ENCODE results near the gene LEMD2. TPM values are rescaled to one million over a fixed set of nuclear protein-coding genes. Genes with fewer than 3 reads are reported as not detected.

Gene LEMD2
- total RNA-seq, 1 donor from 2014 or later = 34.3 TPM

DNA sequence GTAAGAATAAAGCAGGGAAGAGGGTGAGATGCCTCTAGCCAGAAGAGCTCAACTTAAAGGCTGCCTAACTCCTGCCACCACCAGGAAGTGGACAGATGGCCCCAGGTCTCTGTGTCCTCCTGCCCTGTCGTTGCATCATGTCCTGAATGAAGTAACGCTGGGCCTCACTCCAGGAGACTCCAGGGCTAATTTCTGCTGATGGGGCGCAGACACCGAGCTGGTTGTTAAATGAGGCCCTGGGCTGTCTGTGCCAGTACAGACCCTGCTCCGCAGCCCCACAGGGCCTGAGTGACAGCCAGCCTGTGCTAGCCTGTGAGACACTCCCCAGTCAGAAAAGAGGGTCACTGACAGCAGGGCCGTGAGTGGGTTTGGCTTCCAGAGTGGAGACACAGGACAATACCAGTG, 48.7 kb downstream of the LEMD2 start:
- peak in 1 of 2 donors; percentile 53 for DNase-seq (ENCODE audit: low read depth in 2 of 2)

DNA sequence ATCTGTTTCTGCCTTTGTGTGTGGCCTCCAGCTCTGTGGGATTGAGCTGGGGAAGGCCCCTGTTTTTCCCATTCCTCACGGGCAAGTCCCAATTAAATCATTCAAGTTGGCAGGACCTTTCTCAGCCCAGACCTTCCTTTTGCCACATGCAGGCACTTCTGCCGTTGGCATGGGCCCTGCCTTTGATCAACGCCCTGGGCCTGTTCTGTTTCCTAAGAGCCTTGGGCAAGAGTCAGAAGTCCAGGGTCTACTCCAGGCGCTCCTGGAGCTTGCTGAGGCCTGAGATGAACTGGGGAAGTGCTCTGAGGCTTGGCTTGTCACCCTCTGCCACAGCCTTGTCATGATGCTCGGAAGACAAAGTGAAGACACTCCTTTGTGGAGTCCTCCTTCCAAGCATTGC, 49.4 kb downstream of the LEMD2 start:
- no peak for DNase-seq (ENCODE audit: low read depth in 2 of 2)

- no peak for DNase-seq (ENCODE audit: low read depth in 2 of 2)
Observed at GRCh38 chr6:33738879-33739278, 50.1 kb downstream of the LEMD2 start.

DNA sequence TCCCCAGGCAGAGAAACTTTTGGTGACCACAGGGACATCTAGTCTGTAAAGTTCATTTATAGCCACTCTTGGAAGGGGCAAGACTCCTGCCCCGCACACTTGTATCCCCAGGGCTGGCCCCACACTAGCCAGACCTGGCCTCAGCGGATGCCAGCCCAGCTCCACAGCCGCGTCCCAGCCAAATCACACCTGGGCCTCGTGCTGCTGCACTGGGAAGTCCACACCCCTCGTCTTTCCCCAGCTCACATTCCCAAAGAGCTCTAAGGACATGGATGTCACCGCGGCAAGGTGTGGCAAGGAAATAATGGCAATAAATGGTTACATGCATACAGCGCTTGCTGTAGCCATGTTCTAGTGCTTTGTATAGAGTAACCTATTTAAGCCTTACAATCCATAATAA, 50.8 kb downstream of the LEMD2 start:
- DNase-seq (ENCODE audit: low read depth in 2 of 2) = no peak

DNA sequence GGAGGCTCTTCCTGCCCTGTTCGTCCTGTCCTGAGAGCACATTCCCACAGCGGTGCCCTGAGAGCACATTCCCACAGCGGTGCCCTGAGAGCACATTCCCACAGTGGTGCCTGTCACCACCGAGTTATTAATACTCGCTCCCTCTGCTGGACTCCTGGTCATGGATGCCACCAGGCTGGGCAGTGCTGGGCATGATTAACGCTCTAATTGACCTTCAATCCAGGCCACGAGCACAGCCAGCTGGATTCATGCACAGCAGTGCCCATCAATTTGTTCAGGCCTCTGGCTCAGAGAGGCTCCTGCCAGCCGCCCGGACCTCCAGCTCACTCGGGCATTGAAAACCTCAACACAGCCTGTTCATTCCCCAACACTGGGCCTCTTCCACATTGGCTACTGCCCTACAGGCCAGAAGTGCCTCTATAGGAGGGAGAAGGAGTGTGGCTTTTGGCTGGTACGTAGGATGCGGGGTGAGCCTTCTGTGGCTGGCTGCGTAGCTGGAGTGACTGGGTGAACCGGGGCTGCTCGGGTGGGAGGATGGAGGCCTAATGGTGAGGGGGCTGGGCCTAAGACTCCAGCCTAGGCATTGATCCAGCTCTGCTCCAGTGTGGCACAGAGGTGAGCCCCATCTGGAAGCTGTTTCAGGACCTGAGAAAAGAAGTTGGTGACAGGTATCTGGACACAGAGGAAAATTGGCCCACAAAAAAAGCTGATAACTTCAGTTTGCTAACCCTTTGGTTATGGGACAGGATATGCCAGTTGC, 51.5 kb downstream of the LEMD2 start:
- no peak for DNase-seq (ENCODE audit: low read depth in 2 of 2)

GRCh38 chr6:33735216-33735615, 53.7 kb downstream of the LEMD2 start:
- no peak for DNase-seq (ENCODE audit: low read depth in 2 of 2)

GRCh38 chr6:33733709-33734007, 55.3 kb downstream of the LEMD2 start:
- no peak for DNase-seq (ENCODE audit: low read depth in 2 of 2)

GRCh38 chr6:33732817-33733708, 55.9 kb downstream of the LEMD2 start:
- no peak for DNase-seq (ENCODE audit: low read depth in 2 of 2)

DNA sequence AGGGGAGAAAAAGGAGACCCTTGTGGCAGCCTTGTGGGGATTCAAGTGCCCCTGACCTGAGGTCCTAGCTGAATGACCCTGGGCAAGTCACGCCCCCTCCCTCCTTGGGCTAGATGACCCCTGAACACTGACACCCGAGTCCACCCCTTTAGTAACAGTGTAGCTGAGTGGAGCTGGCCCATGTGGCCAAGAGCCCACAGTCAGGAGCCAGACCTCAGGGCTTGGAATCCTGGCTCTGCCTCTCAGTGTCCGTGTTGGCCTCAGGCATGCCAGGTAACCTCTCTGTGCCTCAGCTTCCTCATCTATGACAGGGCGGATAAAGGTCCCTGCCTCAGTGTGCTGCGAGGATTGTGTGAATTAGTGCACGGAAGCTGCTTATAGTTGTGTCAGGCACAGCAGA, 56.5 kb downstream of the LEMD2 start:
- no peak for DNase-seq (ENCODE audit: low read depth in 2 of 2)

GRCh38 chr6:33731751-33732282, 57.1 kb downstream of the LEMD2 start:
- no peak for DNase-seq (ENCODE audit: low read depth in 2 of 2)

DNA sequence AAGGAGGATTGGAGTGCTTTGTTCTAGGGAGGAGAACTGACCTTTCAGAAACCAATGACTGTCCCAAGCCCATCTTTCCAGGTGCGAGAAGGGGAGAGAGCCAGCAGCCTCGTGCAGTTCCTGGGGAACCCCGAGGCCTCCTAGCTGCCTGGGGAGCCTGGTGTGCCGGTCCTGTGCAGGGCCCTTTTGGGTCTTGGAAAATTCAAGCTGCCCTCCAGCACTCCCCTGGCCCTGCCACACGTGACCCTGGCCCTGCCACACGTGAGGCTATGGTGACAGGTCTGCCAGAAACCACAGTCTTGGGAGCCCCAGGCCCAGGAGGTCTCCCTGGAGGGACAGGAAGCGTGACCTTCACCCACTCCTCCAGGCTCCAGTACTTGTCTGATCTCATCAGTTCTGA, 57.9 kb downstream of the LEMD2 start:
- DNase-seq (ENCODE audit: low read depth in 2 of 2) = no peak

GRCh38 chr6:33730611-33731010, 58.3 kb downstream of the LEMD2 start:
- no peak for DNase-seq (ENCODE audit: low read depth in 2 of 2)

GRCh38 chr6:33729059-33729458, 59.9 kb downstream of the LEMD2 start:
- DNase-seq (ENCODE audit: low read depth in 2 of 2) = no peak

DNA sequence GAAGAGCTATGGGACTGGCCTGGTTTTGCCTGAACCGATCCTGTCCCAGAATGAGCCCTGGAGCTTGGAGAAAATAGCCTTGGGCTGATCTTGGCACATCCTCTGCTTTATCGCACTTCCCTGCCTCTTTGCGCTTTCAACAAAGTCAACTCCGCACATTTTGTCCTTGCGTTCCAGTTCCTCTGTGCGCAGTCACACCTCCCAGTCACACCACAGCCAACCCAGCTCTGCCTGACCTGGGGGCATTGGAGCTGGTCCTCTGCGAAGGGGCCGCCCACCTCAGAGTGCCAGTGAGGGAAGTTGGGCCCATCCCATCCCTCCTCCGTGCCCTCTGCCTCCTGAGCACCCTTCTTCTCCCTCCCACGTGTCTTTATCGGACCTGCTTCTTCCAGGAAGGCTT, 60.5 kb downstream of the LEMD2 start:
- no peak for DNase-seq (ENCODE audit: low read depth in 2 of 2)

GRCh38 chr6:33727932-33728331, 61.0 kb downstream of the LEMD2 start:
- DNase-seq (ENCODE audit: low read depth in 2 of 2) = no peak

DNA sequence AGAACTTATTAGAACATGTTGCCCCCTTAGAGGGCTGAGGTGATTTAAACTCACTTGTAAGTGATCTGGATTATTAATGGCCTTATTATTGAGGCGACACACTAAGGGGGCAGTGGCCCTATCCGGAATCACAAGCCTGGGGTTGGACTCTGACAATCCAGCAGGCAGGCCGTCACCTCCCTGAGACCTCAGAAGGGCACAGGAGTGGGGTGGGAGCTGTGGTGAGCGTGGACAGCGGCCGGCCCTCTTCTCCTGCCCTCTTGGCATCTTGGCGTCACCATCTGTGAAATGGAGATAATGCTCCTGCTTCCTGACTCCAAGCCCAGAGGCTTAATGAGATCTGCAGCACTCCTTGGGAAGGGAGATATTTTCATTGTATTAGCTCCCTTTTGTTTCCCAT, 61.8 kb downstream of the LEMD2 start:
- no peak for DNase-seq (ENCODE audit: low read depth in 2 of 2)

DNA sequence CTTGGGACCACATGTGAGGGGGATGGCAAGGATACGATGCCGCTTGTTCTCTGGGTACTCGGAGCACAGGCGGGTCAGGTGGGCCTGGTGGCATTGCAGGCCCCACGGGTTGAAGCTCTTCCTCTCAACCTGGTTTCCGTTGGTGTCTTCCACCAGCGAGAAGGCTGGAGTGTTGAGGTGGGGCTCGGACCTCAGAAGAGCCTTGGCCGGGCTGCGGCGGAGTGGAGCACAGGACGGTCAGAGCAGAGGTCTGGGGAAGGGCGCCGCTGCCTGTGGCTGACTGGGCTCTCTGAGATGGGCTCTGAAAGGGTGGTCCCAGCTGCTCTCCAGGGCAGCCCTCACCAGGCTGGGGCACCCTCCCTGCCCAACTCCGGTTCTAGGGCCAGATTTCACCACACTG, 62.2 kb downstream of the LEMD2 start:
- DNase-seq (ENCODE audit: low read depth in 2 of 2) = no peak

GRCh38 chr6:33725891-33726673, 62.8 kb downstream of the LEMD2 start:
- no peak for DNase-seq (ENCODE audit: low read depth in 2 of 2)

- DNase-seq (ENCODE audit: low read depth in 2 of 2) = no peak
Observed at GRCh38 chr6:33725222-33725621, 63.7 kb downstream of the LEMD2 start.

DNA sequence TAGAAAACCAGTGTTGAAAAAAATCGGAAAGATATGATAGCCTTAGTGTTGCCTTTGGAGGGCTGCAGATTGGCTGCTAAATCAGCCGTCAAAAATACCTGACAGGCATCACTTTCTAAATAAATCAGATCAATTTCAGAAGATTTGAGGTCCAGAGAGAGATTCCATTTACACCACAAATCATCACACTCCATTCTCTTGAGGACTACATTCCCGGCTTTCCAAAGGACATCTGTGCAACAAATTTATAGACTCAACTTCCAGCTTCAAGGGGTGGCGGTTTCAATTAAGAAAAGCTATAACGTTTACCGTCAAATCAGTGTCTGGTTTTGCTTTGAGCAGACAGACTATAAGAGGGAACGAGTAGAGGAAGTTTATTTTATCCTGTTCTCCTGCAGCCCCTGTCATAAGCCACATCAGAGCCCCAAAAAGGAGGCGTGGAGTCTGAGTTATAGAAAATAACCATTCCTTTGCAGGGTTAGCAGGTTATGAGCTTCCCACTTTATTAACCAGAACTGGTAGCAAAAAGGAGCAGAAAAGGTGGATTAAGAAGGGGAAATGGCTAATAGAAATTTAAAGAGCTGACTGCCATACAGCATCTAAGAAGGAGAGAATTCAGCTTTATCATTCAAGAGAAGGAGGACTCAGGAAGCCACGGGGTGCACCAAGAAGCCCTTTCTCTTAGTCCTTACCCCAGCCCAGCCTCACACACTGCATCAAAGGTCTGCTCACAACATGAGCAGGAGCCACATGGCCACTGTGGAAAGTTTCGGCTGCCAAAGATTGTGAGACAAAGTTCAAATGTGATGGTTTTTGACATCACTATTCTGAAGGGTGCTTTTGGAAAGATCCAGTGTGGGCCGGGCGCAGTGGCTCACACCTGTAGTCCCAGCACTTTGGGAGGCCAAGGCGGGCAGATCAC, 64.6 kb downstream of the LEMD2 start:
- no peak for DNase-seq (ENCODE audit: low read depth in 2 of 2)

Measured in lung microvascular endothelial cell (primary cell).